A549 treated with CpdA at 1 μM for 4 hours (cell line): ENCODE measurements around the gene TBC1D3E. TPM values are rescaled to one million over a fixed set of nuclear protein-coding genes. Genes with fewer than 3 reads are reported as not detected.

ENCODE experiments used
- total RNA-seq: library from RNA; stranded (reverse); fragments of 200-300 nt; extraction: Qiagen RNA extraction; gene quantifications from 5 replicates; pipeline ENCODE4 v1.2.3, GENCODE V29; 2022; ENCODE audit warnings: low read depth

Gene TBC1D3E
- total RNA-seq = not detected in 5 replicates

DNA sequence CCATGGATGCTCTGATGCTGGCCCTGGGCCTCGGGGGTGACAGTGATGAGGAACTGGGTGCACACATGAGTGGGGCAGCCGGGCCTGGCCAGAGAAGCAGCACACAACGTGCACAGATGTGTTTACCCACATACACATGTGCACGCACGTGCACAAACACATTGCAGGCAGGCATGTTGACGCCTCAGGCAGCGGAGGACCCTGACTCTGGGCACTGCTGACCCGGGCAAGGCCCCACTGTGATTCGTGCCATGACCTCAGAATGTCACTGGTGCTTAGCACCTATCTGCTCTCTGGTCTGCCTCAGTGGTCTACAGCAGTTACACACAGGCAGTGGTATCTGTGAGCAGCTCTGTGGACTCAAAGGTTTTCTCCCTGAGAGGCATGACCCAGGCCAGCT lies at the start of gene TBC1D3E:
Gene TBC1D3E, plus strand, starts transcription at position 301 of the 400 bp plus-strand sequence. CDS start 1,545 bp downstream, outside the sequence.

Other genes starting within 250 kb of the TBC1D3E start
- not detected in 5 replicates for gene TBC1D3K, start 203.5 kb upstream of the TBC1D3E start, total RNA-seq
- 9.3 to 13.3 TPM (median 12.2 TPM) in 5 replicates for gene TBC1D3L, start 138.9 kb upstream of the TBC1D3E start, total RNA-seq
- gene TBC1D3D, start 124.0 kb upstream of the TBC1D3E start, total RNA-seq = 0.08 to 0.15 TPM in 2 of 5 replicates, not detected in the others
- gene TBC1D3C, start 59.3 kb upstream of the TBC1D3E start, total RNA-seq = not detected in 5 replicates
- not detected in 5 replicates for gene TBC1D3, start 64.6 kb downstream of the TBC1D3E start, total RNA-seq
- 65.1 to 67.7 TPM (median 67.2 TPM) in 5 replicates for gene MRPL45, start 169.2 kb downstream of the TBC1D3E start, total RNA-seq
- gene GPR179, start 216.0 kb downstream of the TBC1D3E start, total RNA-seq = 0.03 to 0.08 TPM (median 0.04 TPM) in 4 of 5 replicates, not detected in the other
- 12.1 to 17.4 TPM (median 16.1 TPM) in 5 replicates for gene SOCS7, start 223.9 kb downstream of the TBC1D3E start, total RNA-seq